ENCODE data around the gene KIAA1217.

The KIAA1217 gene

DNA sequence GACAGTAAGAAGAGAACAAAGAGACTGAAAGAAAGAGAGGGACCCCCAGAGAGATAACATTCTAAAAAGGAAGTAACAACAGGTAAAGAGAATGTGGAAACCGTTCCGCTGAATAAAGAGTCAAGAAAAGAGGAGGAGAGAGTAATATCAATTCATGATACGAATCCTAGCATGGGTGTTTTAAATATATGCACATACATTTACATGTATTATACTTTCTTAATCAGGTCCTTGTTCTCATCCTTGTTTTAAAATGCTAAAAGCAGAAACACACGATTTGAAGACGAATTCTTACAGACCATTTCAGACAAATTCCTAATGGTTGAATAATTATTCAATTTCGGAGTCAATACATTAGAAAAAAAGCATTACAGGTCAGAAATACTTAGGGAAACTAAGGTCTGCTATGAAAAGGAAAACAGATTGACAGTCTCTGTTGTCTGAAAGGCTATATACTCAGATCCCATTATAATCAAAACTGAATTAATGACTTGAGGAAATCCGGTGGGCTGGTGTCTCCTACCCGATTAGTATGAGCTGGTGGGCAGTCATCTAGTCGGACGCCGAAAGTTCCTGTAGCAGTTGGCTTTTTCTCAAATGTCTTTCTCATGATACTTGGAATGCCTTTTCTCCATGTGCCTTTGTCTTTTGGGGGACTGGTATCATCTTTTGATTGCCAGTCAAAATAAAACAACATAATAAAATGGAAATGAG lies 387.4 kb downstream of the KIAA1217 start:
- DNase-seq (ENCODE audit: low spot score) = no peak

DNA sequence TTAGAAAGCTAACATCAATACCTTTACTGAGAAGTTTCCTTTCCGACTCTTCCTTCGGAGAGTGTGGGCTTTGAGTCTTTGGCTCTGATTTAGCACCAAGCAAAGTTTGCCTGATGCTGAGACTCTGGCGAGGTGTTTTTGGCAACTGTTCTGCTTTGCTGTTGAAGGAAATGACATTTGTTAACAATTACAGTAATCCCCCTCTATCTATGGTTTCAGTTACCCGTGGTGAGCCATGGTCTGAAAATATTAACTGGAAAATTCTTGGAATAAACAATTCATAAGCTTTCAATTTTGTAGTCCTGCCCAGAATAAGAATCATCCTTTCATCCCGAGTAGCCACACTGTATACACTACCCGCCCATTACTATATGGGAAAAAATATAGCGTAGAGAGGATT lies 388.5 kb downstream of the KIAA1217 start:
- DNase-seq (ENCODE audit: low spot score) = no peak
